Measurements from ENCODE around the gene RXRA. TPM values are rescaled to one million over a fixed set of nuclear protein-coding genes. Genes with fewer than 3 reads are reported as not detected.
A peak's percentile ranks its signal among the peaks of the same experiment; 100 is the strongest.

Gene RXRA
- total and polyA plus RNA-seq, 2 of the 13 experiments (the other 11 are each of a cell fraction or from before 2014, with no cell fraction given): 18.9 to 29.2 TPM

DNA sequence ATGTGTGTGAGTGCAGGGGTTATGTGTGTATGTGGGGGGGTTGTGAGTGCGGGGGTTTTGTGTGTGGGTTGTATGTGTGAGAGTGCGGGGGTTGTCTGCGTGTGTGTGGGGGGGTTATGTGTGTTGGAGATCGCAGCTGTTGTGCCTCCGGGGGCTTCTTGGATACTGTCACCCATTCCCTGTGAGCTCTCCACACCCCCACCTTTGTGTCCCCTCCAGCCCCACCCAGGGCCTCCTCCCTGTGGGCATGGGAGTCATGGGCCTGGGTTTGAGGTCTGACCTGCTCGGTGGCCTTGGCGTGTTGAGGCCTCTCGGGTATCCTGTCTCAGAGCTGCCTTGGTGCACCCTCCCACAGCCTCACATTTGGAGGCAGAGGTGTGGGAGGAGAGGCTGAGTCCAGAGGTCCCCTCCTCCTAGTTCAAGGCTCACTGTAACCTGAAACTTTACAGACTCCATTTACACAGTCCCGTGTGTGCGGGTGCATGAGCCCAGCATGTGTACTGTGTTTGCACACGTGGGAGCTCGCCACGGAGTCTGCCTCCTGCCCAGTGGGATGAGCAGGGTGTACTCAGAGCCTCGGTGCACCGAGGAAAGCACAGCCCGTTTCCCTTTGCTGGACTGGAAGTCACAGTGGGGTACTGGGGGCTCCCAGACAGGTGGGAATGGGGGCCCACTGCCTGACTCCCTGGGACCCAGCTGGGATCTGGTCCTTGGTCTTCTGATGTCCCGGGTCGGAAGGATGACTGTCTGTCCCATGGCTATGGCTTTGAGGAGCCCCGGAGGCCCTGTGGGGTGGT, 43.4 kb downstream of the RXRA start (continued):
- no peak for TF ChIP-seq ZNF615 (CRISPR knock-in tag; IDR thresholded peaks at IDR 0.05; ENCODE audit: borderline replicate concordance)
- TF ChIP-seq AKAP8 (CRISPR knock-in tag; IDR thresholded peaks at IDR 0.05): no peak
- TF ChIP-seq FOXO1 (CRISPR knock-in tag; IDR thresholded peaks at IDR 0.05): no peak
- TF ChIP-seq ZSCAN21 (CRISPR knock-in tag; IDR thresholded peaks at IDR 0.05; ENCODE audit: borderline replicate concordance): no peak
- no peak for TF ChIP-seq ZBTB3 (CRISPR knock-in tag; IDR thresholded peaks at IDR 0.05; ENCODE audit: borderline replicate concordance, low read depth)
- TF ChIP-seq, protein P1, sequence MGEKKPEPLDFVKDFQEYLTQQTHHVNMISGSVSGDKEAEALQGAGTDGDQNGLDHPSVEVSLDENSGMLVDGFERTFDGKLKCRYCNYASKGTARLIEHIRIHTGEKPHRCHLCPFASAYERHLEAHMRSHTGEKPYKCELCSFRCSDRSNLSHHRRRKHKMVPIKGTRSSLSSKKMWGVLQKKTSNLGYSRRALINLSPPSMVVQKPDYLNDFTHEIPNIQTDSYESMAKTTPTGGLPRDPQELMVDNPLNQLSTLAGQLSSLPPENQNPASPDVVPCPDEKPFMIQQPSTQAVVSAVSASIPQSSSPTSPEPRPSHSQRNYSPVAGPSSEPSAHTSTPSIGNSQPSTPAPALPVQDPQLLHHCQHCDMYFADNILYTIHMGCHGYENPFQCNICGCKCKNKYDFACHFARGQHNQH (CRISPR knock-in tag; IDR thresholded peaks at IDR 0.05): no peak
- TF ChIP-seq ATRX (CRISPR knock-in tag; IDR thresholded peaks at IDR 0.05; ENCODE audit: borderline replicate concordance): no peak
- TF ChIP-seq, protein P2, sequence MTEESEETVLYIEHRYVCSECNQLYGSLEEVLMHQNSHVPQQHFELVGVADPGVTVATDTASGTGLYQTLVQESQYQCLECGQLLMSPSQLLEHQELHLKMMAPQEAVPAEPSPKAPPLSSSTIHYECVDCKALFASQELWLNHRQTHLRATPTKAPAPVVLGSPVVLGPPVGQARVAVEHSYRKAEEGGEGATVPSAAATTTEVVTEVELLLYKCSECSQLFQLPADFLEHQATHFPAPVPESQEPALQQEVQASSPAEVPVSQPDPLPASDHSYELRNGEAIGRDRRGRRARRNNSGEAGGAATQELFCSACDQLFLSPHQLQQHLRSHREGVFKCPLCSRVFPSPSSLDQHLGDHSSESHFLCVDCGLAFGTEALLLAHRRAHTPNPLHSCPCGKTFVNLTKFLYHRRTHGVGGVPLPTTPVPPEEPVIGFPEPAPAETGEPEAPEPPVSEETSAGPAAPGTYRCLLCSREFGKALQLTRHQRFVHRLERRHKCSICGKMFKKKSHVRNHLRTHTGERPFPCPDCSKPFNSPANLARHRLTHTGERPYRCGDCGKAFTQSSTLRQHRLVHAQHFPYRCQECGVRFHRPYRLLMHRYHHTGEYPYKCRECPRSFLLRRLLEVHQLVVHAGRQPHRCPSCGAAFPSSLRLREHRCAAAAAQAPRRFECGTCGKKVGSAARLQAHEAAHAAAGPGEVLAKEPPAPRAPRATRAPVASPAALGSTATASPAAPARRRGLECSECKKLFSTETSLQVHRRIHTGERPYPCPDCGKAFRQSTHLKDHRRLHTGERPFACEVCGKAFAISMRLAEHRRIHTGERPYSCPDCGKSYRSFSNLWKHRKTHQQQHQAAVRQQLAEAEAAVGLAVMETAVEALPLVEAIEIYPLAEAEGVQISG (CRISPR knock-in tag; IDR thresholded peaks at IDR 0.05): peak; percentile 44; the same call in 1 of the 2 replicates
- TF ChIP-seq KLF11 (CRISPR knock-in tag; IDR thresholded peaks at IDR 0.05): no peak
- no peak for TF ChIP-seq ZNF543 (CRISPR knock-in tag; IDR thresholded peaks at IDR 0.05)
- TF ChIP-seq, protein P3, sequence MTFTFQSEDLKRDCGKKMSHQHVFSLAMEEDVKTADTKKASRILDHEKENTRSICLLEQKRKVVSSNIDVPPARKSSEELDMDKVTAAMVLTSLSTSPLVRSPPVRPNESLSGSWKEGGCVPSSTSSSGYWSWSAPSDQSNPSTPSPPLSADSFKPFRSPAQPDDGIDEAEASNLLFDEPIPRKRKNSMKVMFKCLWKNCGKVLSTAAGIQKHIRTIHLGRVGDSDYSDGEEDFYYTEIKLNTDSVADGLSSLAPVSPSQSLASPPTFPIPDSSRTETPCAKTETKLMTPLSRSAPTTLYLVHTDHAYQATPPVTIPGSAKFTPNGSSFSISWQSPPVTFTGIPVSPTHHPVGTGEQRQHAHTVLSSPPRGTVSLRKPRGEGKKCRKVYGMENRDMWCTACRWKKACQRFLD (CRISPR knock-in tag; IDR thresholded peaks at IDR 0.05; ENCODE audit: borderline replicate concordance): no peak
- TF ChIP-seq IRX3 (CRISPR knock-in tag; IDR thresholded peaks at IDR 0.05; ENCODE audit: borderline replicate concordance, low read depth): no peak
- TF ChIP-seq REL (CRISPR knock-in tag; conservative IDR thresholded peaks at IDR 0.05): no peak
- no peak for TF ChIP-seq FOSL1 (CRISPR knock-in tag; IDR thresholded peaks at IDR 0.05; ENCODE audit: borderline replicate concordance)
- TF ChIP-seq ZBTB10 (CRISPR knock-in tag; IDR thresholded peaks at IDR 0.05; ENCODE audit: borderline replicate concordance): no peak
- TF ChIP-seq KDM2A (CRISPR knock-in tag; IDR thresholded peaks at IDR 0.05; ENCODE audit: borderline replicate concordance, low read depth): no peak
- no peak for TF ChIP-seq ZNF549 (CRISPR knock-in tag; IDR thresholded peaks at IDR 0.05)
- no peak for TF ChIP-seq ZBTB2 (CRISPR knock-in tag; IDR thresholded peaks at IDR 0.05; ENCODE audit: low read depth)
- TF ChIP-seq NFKBIZ (CRISPR knock-in tag; IDR thresholded peaks at IDR 0.05): no peak
- TF ChIP-seq GABPB1 (CRISPR knock-in tag; IDR thresholded peaks at IDR 0.05): no peak
